Peyer's patch (tissue), 4 donors: ENCODE data around the gene TTC28. TPM values are rescaled to one million over a fixed set of nuclear protein-coding genes. Genes with fewer than 3 reads are reported as not detected.

Source experiments
- DNase-seq, 3 donors: peaks; one replicate each; pipeline ENCODE4 v3.0.0-alpha.2; 2017 to 2019
- H3K27ac ChIP-seq, 4 donors: fragments of 200-600 bp; sonication (generic); one replicate each; pipeline ENCODE4 v1.5.1; 2016 to 2019
- H3K27me3 ChIP-seq, 2 donors: fragments of 200-600 bp; sonication (generic); one replicate each; pipeline ENCODE4 v1.5.1; 2019
- H3K36me3 ChIP-seq, 3 donors: fragments of 200-600 bp; sonication (generic); one replicate each; pipeline ENCODE4 v1.5.1; 2016 to 2019
- H3K4me1 ChIP-seq, 4 donors: fragments of 200-600 bp; sonication (generic); one replicate each; pipeline ENCODE4 v1.5.1; 2016 to 2019
- H3K4me3 ChIP-seq, 4 donors: fragments of 200-600 bp; sonication (generic); 1 replicate in 3 of 4; 2 replicates in 1 of 4; pipeline ENCODE4 v1.5.1; 2016 to 2019; ENCODE audit warnings: mild to moderate bottlenecking in 1 of 4
- H3K9me3 ChIP-seq, 4 donors: fragments of 200-600 bp; sonication (generic); one replicate each; pipeline ENCODE4 v1.5.1; 2016 to 2019; ENCODE audit warnings: mild to moderate bottlenecking in 1 of 4
- POLR2A ChIP-seq, 2 donors: fragments of 450-650 bp; IDR thresholded peaks; one replicate each; pipeline ENCODE4 v1.5.1; 2017; ENCODE audit warnings: antibody characterized with exemption in 2 of 2, mild to moderate bottlenecking in 2 of 2, moderate library complexity in 2 of 2
- total RNA-seq, 4 donors: library from RNA; depleted of rRNA; stranded (reverse); fragments of >200 nt; gene quantifications; one replicate each; pipeline ENCODE4 v1.1.0, GENCODE V29; 2016
- TF ChIP-seq, protein P1 (sequence below), 6 experiments: fragments of 450-650 bp in 4 of 6; fragments of 200-600 bp in 2 of 6; sonication (generic) in 1 of 6; IDR thresholded peaks; one replicate each; pipeline ENCODE4 v1.5.1; 2017 to 2019; ENCODE audit warnings: antibody characterized with exemption in 6 of 6, mild to moderate bottlenecking in 3 of 6, moderate library complexity in 1 of 6

TTC28 gene
- total RNA-seq, 4 donors from 2014 or later: 9.1 to 46.4 (median 35.2) TPM

DNA sequence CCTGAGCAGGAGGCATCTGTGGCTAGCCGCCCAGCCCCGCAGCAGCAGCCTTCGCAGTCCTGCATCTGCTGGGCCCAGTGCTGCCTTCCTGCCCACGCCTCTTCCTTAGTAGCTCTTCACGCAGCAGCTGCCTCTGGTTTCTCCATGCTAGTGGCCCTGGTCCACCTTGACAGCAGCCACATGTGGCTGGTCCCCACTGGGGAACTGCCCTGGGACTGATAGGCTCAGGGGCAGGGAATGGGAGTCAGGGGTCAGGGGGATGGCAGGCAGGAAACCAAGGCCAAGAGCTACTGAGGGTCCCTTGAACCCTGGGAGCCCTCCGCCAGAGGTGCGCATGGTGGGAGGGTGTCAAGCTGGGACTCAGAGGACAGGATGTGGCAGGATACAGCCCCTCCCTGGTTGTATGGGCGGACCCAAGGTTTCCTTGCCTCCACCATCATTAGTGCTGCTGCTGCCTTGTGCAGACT lies 661.1 kb downstream of the TTC28 start:
- Histone ChIP-seq H3K4me3 (no peak overlapping the region), H3K27ac (no peak overlapping the region), H3K27me3 (no peaks in the 10 kb centered on the region), H3K36me3 (no peaks in the 10 kb centered on the region), H3K9me3 (no peaks in the 10 kb centered on the region), H3K4me1 (peaks cover 0 to 11% (median 0%) of the 10 kb centered on the region in 4 donors)
- DNase-seq: peak in 2 of 3 donors; percentile 27 to 38
- no peak for TF ChIP-seq POLR2A (IDR thresholded peaks at IDR 0.05)
- TF ChIP-seq, protein P1, sequence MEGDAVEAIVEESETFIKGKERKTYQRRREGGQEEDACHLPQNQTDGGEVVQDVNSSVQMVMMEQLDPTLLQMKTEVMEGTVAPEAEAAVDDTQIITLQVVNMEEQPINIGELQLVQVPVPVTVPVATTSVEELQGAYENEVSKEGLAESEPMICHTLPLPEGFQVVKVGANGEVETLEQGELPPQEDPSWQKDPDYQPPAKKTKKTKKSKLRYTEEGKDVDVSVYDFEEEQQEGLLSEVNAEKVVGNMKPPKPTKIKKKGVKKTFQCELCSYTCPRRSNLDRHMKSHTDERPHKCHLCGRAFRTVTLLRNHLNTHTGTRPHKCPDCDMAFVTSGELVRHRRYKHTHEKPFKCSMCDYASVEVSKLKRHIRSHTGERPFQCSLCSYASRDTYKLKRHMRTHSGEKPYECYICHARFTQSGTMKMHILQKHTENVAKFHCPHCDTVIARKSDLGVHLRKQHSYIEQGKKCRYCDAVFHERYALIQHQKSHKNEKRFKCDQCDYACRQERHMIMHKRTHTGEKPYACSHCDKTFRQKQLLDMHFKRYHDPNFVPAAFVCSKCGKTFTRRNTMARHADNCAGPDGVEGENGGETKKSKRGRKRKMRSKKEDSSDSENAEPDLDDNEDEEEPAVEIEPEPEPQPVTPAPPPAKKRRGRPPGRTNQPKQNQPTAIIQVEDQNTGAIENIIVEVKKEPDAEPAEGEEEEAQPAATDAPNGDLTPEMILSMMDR (IDR thresholded peaks at IDR 0.05): no peak

DNA sequence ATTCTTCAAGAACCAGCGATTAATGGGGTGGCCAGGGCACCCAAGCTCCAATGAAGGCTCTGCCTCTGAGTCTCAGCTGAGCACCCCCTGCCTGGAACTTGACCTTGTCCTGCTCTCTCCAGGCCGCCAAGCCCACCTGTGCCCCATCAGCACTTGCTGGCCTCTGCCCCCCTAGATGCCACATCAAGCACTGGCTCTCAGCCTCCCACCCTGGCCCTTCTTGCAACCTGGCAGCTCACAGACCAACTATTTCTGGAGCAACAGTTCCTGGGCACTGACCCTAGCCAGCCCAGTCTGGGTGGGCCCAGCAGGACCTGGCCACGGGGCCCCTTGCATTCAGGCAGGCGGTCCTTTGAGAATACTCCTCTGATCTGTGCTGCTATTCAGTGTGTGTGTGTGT lies 661.8 kb downstream of the TTC28 start:
- H3K4me3 ChIP-seq: no peak overlapping the region

DNA sequence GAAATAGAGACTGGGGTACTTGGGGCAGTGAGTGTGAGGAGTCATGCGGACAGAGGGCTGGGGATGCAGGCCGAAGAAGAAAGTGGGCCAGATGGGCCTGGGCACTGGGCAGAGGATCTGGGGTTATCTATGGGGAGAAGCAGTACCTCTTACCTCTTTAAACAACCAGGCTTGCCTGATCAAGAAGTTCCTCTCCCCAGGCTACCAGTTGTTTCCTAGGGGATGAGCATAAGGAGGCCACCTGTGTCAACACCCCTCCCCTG lies 662.2 kb downstream of the TTC28 start:
- H3K4me1 ChIP-seq: peaks cover 0 to 11% (median 0%) of the 10 kb centered on the region in 4 donors
- peak in 2 of 3 donors; percentile 11 to 15 for DNase-seq

More for the DNA sequence above, 661.8 kb downstream of the TTC28 start:
- no peaks in the 10 kb centered on the region for H3K9me3 ChIP-seq
- H3K4me1 ChIP-seq: peaks cover 0 to 11% (median 0%) of the 10 kb centered on the region in 4 donors
- TF ChIP-seq, protein P1 (IDR thresholded peaks at IDR 0.05): no peak
- TF ChIP-seq POLR2A (IDR thresholded peaks at IDR 0.05): no peak
- H3K27ac ChIP-seq: no peak overlapping the region
- DNase-seq: peak in 2 of 3 donors; percentile 14 to 31
- no peaks in the 10 kb centered on the region for H3K36me3 ChIP-seq
- H3K27me3 ChIP-seq: no peaks in the 10 kb centered on the region

DNA sequence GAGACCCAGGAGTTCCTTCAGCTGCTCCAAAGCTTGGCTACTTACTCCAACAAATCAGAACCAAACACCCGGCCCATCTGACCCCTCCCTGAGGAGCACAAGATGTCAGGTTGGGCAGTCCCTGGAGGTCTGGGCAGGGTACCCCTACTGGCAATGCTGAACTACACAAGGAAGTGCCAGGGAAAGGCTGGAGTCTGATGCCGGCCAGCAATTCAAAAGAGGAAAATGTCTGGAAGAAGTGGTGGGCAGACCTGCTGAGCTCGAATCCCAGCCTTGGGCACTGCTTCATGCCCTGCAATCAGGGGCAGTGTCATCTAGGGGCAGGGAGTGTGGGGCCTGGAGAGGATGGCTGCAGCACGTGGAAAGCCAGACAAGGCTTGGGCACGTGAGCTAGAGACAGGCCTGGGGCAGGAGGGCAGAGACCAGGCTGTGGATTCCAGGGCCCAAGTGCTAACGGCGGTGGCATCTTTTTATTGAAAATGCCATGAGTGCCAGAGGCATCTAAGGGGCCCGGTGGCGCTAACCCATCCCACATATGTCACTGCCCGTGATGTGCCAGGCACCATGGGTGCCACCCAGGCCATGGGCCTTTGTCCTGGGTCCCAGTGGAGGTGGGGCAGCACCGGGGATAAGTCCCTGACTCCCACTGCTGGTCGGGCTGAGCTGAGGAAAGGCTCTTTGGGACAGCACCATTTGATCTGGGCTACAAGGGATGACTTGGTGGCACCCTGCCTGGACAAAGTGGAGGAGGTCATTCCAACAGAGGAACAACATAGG lies 662.7 kb downstream of the TTC28 start:
- DNase-seq: peak in 1 of 3 donors; percentile 37

More for the DNA sequence above, 662.2 kb downstream of the TTC28 start:
- Histone ChIP-seq H3K27me3 (no peaks in the 10 kb centered on the region), H3K4me3 (no peak overlapping the region), H3K36me3 (no peaks in the 10 kb centered on the region), H3K9me3 (no peaks in the 10 kb centered on the region), H3K27ac (no peak overlapping the region)
- no peak for TF ChIP-seq POLR2A (IDR thresholded peaks at IDR 0.05)
- TF ChIP-seq, protein P1 (IDR thresholded peaks at IDR 0.05): no peak

DNA sequence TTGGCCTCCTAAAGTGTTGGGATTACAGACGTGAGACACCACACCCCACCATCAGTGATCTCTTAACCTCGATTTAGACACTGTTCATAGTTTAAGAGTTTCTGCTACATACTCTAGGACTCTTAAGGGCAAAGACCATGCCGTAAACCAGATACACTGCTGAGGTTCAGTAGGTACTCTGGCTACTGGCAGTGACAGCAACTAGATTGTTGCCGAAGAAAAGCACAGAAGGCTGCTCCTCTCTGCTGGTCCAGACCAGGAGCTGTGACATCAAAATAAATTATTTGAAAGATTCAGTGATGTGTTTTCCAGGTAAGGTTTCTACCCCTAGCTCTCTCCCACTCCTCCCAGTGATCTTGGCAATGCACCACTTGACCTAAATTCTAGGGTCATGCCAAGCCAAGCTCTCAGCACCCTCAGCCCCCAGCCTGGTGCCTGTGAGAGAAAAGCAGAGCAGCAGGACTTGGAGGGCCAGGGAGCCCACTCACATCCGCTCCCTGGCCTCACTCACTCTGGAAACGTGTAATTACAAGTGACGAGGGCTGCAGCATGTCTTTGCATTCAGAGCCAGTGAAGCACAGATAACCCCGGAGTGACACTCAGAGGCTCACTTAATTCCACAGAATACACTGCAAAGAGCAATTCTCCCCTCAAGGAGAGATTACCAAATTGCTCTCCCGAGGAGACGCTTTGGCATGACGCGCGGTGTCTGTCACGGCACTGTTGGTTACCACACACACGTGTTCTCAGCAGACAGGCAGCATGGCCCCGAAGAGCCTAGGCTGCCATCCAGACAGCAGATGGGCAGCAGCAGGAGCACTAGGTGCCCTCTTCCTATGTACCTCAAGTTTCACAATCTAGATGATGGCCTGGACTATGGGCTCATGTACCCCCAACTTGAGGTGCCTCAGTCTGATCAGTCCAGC lies 663.7 kb downstream of the TTC28 start:
- TF ChIP-seq POLR2A (IDR thresholded peaks at IDR 0.05): no peak
- TF ChIP-seq, protein P1 (IDR thresholded peaks at IDR 0.05): no peak
- Histone ChIP-seq H3K4me1 (peaks cover 0 to 8% (median 0%) of the 10 kb centered on the region in 4 donors), H3K27ac (no peak overlapping the region), H3K27me3 (no peaks in the 10 kb centered on the region), H3K36me3 (no peaks in the 10 kb centered on the region), H3K4me3 (no peak overlapping the region), H3K9me3 (no peaks in the 10 kb centered on the region)
- peak in 1 of 3 donors; percentile 30 for DNase-seq

More for the DNA sequence above, 662.7 kb downstream of the TTC28 start:
- TF ChIP-seq POLR2A (IDR thresholded peaks at IDR 0.05): no peak
- TF ChIP-seq, protein P1 (IDR thresholded peaks at IDR 0.05): no peak
- Histone ChIP-seq H3K27me3 (no peaks in the 10 kb centered on the region), H3K9me3 (no peaks in the 10 kb centered on the region), H3K4me1 (peaks cover 0 to 11% (median 0%) of the 10 kb centered on the region in 4 donors), H3K27ac (no peak overlapping the region), H3K36me3 (no peaks in the 10 kb centered on the region), H3K4me3 (no peak overlapping the region)
